PFSK-1 (cell line): ENCODE measurements around the gene EPHA6.

ENCODE experiments used
- POLR2AphosphoS5 ChIP-seq: IDR thresholded peaks from 2 replicates; pipeline ENCODE4 v1.6.1; 2012; ENCODE audit warnings: low read depth, mild to moderate bottlenecking, control low read depth, low read length, moderate library complexity
- TAF1 ChIP-seq: IDR thresholded peaks from 2 replicates; pipeline ENCODE4 v1.6.1; 2012; ENCODE audit warnings: low read length, control low read depth, borderline replicate concordance; ENCODE audit not compliant: insufficient read depth

DNA sequence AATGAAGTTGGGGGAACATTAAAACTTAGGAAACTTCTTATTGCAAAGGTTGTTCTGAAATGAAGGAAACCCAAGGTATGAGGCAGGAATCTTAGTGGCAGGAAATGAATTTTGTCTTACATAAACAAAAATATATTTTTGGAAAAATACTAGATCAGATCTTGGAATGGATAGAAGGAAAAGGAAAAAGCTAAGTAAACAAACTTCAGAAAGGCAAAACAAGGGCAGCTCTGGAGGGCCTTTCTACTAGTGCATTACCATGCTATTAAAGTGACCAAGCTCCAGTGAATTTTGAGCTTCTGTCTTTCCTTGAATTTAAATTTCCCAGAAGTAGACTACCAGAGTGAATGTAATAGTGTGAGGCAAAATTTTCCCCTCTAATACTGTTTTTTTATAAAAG lies 963.8 kb downstream of the EPHA6 start:
- no peak for TF ChIP-seq POLR2AphosphoS5
- TF ChIP-seq TAF1, result no peak
